IMR-90 (cell line): ENCODE results near the gene SLC27A6. TPM values are rescaled to one million over a fixed set of nuclear protein-coding genes. Genes with fewer than 3 reads are reported as not detected.
"Not testable (repeated sequence)": the region's sequence is repeated elsewhere in the genome, so short reads cannot be mapped to it uniquely, and the experiment has no call there.

Experiments used
- ATAC-seq: fragments of 200-7000 bp; cut with Tn5 transposase; 2 replicates; pipeline ENCODE4 v1.9.1; 2020; ENCODE audit warnings: low read depth, mild to moderate bottlenecking, moderate library complexity
- BruUV-seq: library from RNA; stranded (reverse); fragments of 400-500 nt; replicated peaks from 2 replicates; lab custom pipeline; 2021; lab: Mats Ljungman, UMichigan
- CTCF ChIA-PET: fragments of 300-600 bp; formaldehyde crosslinking; extraction: SDS; loops from one replicate; lab custom pipeline; 2021; ENCODE audit warnings: antibody characterized with exemption; lab: Yijun Ruan, JAX
- POLR2A ChIA-PET: fragments of 300-600 bp; sonication (Branson Sonifier 250); formaldehyde crosslinking; loops from one replicate; lab custom pipeline; 2022; ENCODE audit warnings: antibody characterized with exemption; ENCODE audit not compliant: unreplicated experiment; lab: Charles Lee
- DNase-seq: peaks from one replicate; pipeline ENCODE4 v3.0.0; 2013
- H2AFZ ChIP-seq: replicated peaks from 2 replicates; pipeline ENCODE3; 2013; ENCODE audit warnings: low read length, mild to moderate bottlenecking; ENCODE audit not compliant: poor library complexity
- H2AK5ac ChIP-seq: 2 replicates; pipeline ENCODE4 v1.6.1; 2013; ENCODE audit warnings: low read depth, low read length, inconsistent platforms
- H2AK9ac ChIP-seq: replicated peaks from 2 replicates; pipeline ENCODE3; 2013; ENCODE audit warnings: mild to moderate bottlenecking, low read depth, low read length, moderate library complexity; ENCODE audit not compliant: poor library complexity
- H2BK120ac ChIP-seq: 2 replicates; pipeline ENCODE4 v1.6.1; 2013; ENCODE audit warnings: low read depth, low read length, inconsistent platforms
- H2BK15ac ChIP-seq: 3 replicates; pipeline ENCODE4 v1.6.1; 2013; ENCODE audit warnings: low read depth, low read length, inconsistent platforms
- H2BK20ac ChIP-seq: 2 replicates; pipeline ENCODE4 v1.6.1; 2013; ENCODE audit warnings: low read depth, mild to moderate bottlenecking, inconsistent platforms, low read length, moderate library complexity
- H2BK5ac ChIP-seq: 2 replicates; pipeline ENCODE4 v1.6.1; 2013; ENCODE audit warnings: mild to moderate bottlenecking, low read depth, low read length, inconsistent platforms; ENCODE audit not compliant: poor library complexity, severe bottlenecking
- H3K14ac ChIP-seq: replicated peaks from 2 replicates; pipeline ENCODE4 v1.6.1; 2013; ENCODE audit warnings: low read depth, low read length, inconsistent platforms
- H3K18ac ChIP-seq: 2 replicates; pipeline ENCODE4 v1.6.1; 2013; ENCODE audit warnings: low read depth, low read length, control low read depth
- H3K23ac ChIP-seq: 2 replicates; pipeline ENCODE4 v1.6.1; 2013; ENCODE audit warnings: low read depth, low read length, inconsistent platforms
- H3K27ac ChIP-seq: 2 replicates; pipeline ENCODE4 v1.5.1; 2013; ENCODE audit warnings: mild to moderate bottlenecking, control low read depth, low read length; ENCODE audit not compliant: insufficient read depth
- H3K27me3 ChIP-seq: 2 replicates; pipeline ENCODE4 v1.6.1; 2013; ENCODE audit warnings: low read length; ENCODE audit not compliant: control insufficient read depth, insufficient read depth
- H3K36me3 ChIP-seq: 2 replicates; pipeline ENCODE4 v1.6.1; 2013; ENCODE audit warnings: low read length, mixed read lengths; ENCODE audit not compliant: control insufficient read depth, insufficient read depth
- H3K4ac ChIP-seq: 2 replicates; pipeline ENCODE4 v1.6.1; 2013; ENCODE audit warnings: low read depth, low read length, inconsistent platforms
- H3K4me1 ChIP-seq: 2 replicates; pipeline ENCODE4 v1.6.1; 2013; ENCODE audit warnings: low read length, mixed read lengths; ENCODE audit not compliant: control insufficient read depth, insufficient read depth
- H3K4me2 ChIP-seq: 2 replicates; pipeline ENCODE4 v1.6.1; 2013; ENCODE audit warnings: low read depth, mild to moderate bottlenecking, control low read depth, low read length, moderate library complexity
- H3K4me3 ChIP-seq: 2 replicates; pipeline ENCODE4 v1.5.1; 2013; ENCODE audit warnings: low read depth, mild to moderate bottlenecking, control low read depth, low read length, moderate library complexity; ENCODE audit not compliant: insufficient read depth
- H3K56ac ChIP-seq: 2 replicates; pipeline ENCODE4 v1.6.1; 2013; ENCODE audit warnings: low read length, inconsistent platforms; ENCODE audit not compliant: insufficient read depth; ENCODE audit errors: extremely low read depth
- H3K79me1 ChIP-seq, 2 experiments: 2 replicates each; pipeline ENCODE4 v1.6.1; 2013; ENCODE audit warnings: low read length in 2 of 2, inconsistent platforms in 1 of 2, low read depth in 1 of 2
- H3K9ac ChIP-seq: 2 replicates; pipeline ENCODE4 v1.6.1; 2013; ENCODE audit warnings: low read depth, low read length, control low read depth
- H3K9me1 ChIP-seq: 2 replicates; pipeline ENCODE4 v1.6.1; 2013; ENCODE audit warnings: low read length, inconsistent platforms; ENCODE audit not compliant: insufficient read depth
- H3K9me3 ChIP-seq: 2 replicates; pipeline ENCODE4 v1.6.1; 2013; ENCODE audit warnings: low read length; ENCODE audit not compliant: control insufficient read depth, insufficient read depth
- H4K20me1 ChIP-seq: 2 replicates; pipeline ENCODE4 v1.6.1; 2013; ENCODE audit warnings: low read length, inconsistent platforms; ENCODE audit not compliant: insufficient read depth
- H4K5ac ChIP-seq: 2 replicates; pipeline ENCODE4 v1.6.1; 2013; ENCODE audit warnings: mild to moderate bottlenecking, low read depth, low read length, control low read depth
- H4K8ac ChIP-seq, 2 experiments: 2 replicates each; pipeline ENCODE4 v1.6.1; 2013; ENCODE audit warnings: low read depth in 2 of 2, low read length in 2 of 2, control low read depth in 1 of 2, inconsistent platforms in 1 of 2
- H4K91ac ChIP-seq: 2 replicates; pipeline ENCODE4 v1.6.1; 2013; ENCODE audit warnings: low read depth, low read length, inconsistent platforms; ENCODE audit not compliant: insufficient read depth
- WGBS, 2 experiments: methylation state at CpG; one replicate each; pipeline versions ENCODE4 v1.1.5 to v1.1.7; 2013; ENCODE audit warnings: missing lambda C conversion rate in 2 of 2; ENCODE audit not compliant: insufficient read length in 1 of 2; ENCODE audit errors: extremely low coverage in 2 of 2; 5-methylcytosine and 5-hydroxymethylcytosine counted together
- dilution Hi-C: fragments of 300-500 bp; cut with HindIII; formaldehyde crosslinking; loops from one replicate; pipeline ENCODE4 v1.14.3; 2018; ENCODE audit warnings: low sequenced_read_pairs; ENCODE audit not compliant: unreplicated experiment
- in situ Hi-C: fragments of 300-500 bp; cut with MboI; formaldehyde crosslinking; loops from 3 replicates; pipeline ENCODE4 v1.14.3; 2019; ENCODE audit warnings: low sequenced_read_pairs, inconsistent platforms, mixed read lengths
- intact Hi-C: fragments of 100-400 bp; cut with micrococcal nuclease; formaldehyde crosslinking; loops from 2 replicates; pipeline ENCODE4 v1.10.0; 2022
- polyA plus RNA-seq, 3 experiments: library from polyadenylated mRNA; depleted of rRNA; stranded (reverse); fragments of >200 nt; gene quantifications; 2 replicates each; pipeline ENCODE4 v1.2.3, GENCODE V29; 2012; ENCODE audit warnings: low replicate concordance in 1 of 3
- total RNA-seq: library from RNA; depleted of rRNA; stranded (reverse); fragments of >200 nt; gene quantifications from 2 replicates; pipeline ENCODE4 v1.2.3, GENCODE V29; 2012

SLC27A6 gene
- total and polyA plus RNA-seq, 2 of the 4 experiments (the other 2 are of a cell fraction): under 0.01 to 0.02 TPM

DNA sequence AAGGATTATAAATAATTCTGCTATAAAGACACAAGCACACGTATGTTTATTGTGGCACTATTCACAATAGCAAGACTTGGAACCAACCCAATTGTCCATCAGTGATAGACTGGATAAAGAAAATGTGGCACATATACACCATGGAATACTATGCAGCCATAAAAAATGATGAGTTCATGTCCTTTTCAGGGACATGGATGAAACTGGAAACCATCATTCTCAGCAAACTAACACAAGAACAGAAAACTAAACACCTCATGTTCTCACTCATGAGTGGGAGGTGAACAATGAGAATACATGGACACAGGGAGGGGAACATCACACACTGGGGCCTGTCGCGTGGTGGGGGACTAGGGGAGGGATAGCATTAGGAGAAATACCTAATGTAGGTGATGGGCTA lies 71.0 kb downstream of the SLC27A6 start:
- not testable (repeated sequence) for ATAC-seq, H3K9ac ChIP-seq

More for the DNA sequence above, 71.0 kb downstream of the SLC27A6 start:
- BruUV-seq, H3K4me1 ChIP-seq, H3K27me3 ChIP-seq, CTCF ChIA-PET, H3K4me3 ChIP-seq, in situ Hi-C loops, H3K79me1 ChIP-seq, H3K9me3 ChIP-seq, H2AFZ ChIP-seq, H3K36me3 ChIP-seq, H4K20me1 ChIP-seq, H3K18ac ChIP-seq, H4K91ac ChIP-seq, H2BK120ac ChIP-seq, dilution Hi-C loops, H3K4me2 ChIP-seq, H3K14ac ChIP-seq, DNase-seq, H2BK15ac ChIP-seq, H2BK5ac ChIP-seq, H3K4ac ChIP-seq, intact Hi-C loops, H4K8ac ChIP-seq, POLR2A ChIA-PET, H3K23ac ChIP-seq, H3K27ac ChIP-seq, H3K9me1 ChIP-seq, H4K5ac ChIP-seq, H2BK20ac ChIP-seq, H3K56ac ChIP-seq, H2AK9ac ChIP-seq, H2AK5ac ChIP-seq: not testable (repeated sequence)
- no CpG with 5 or more reads among the region's 3 CpGs for WGBS, 2 experiments
